H7 (cell line): ENCODE results near the gene DPYSL3. TPM values are rescaled to one million over a fixed set of nuclear protein-coding genes. Genes with fewer than 3 reads are reported as not detected.

Experiments used
- DNase-seq: peaks from one replicate; pipeline ENCODE4 v3.0.0; 2012
- H3K27me3 ChIP-seq: 2 replicates; pipeline ENCODE4 v1.6.0; 2011; ENCODE audit warnings: mild to moderate bottlenecking, low read length; ENCODE audit not compliant: control insufficient read depth, insufficient read depth
- H3K36me3 ChIP-seq: replicated peaks from 2 replicates; pipeline ENCODE4 v1.5.1; 2011; ENCODE audit warnings: low read length; ENCODE audit not compliant: control insufficient read depth, insufficient read depth
- H3K4me3 ChIP-seq: 2 replicates; pipeline ENCODE4 v1.5.1; 2011; ENCODE audit warnings: low read depth, mild to moderate bottlenecking, control low read depth, low read length, moderate library complexity; ENCODE audit not compliant: insufficient read depth
- total RNA-seq: library from RNA; depleted of rRNA; stranded (reverse); fragments of >200 nt; shearing (Covaris generic); gene quantifications from 2 replicates; pipeline ENCODE4 v1.2.3, GENCODE V29; 2014

The DPYSL3 gene
- total RNA-seq, 1 experiment from 2014 or later: 184 TPM

GRCh38 chr5:147490989-147491388 is 18.9 kb downstream of the DPYSL3 start:
- DNase-seq: peak; percentile 20
- no peaks in the 10 kb centered on the region for H3K27me3 ChIP-seq
- no peaks in the 10 kb centered on the region for H3K36me3 ChIP-seq
- no peak overlapping the region for H3K4me3 ChIP-seq

- H3K36me3 ChIP-seq: no peaks in the 10 kb centered on the region
- DNase-seq: no peak
- H3K4me3 ChIP-seq: no peak overlapping the region
- H3K27me3 ChIP-seq: no peaks in the 10 kb centered on the region
Observed at GRCh38 chr5:147487031-147487750, 22.7 kb downstream of the DPYSL3 start.

GRCh38 chr5:147485814-147486213 is 24.1 kb downstream of the DPYSL3 start:
- H3K4me3 ChIP-seq: no peak overlapping the region
- H3K27me3 ChIP-seq: no peaks in the 10 kb centered on the region
- no peak for DNase-seq
- H3K36me3 ChIP-seq: no peaks in the 10 kb centered on the region

- H3K4me3 ChIP-seq: no peak overlapping the region
- no peaks in the 10 kb centered on the region for H3K27me3 ChIP-seq
- H3K36me3 ChIP-seq: no peaks in the 10 kb centered on the region
- DNase-seq: no peak
Observed at GRCh38 chr5:147485046-147485445, 24.8 kb downstream of the DPYSL3 start.

- no peaks in the 10 kb centered on the region for H3K27me3 ChIP-seq
- H3K36me3 ChIP-seq: no peaks in the 10 kb centered on the region
- no peak for DNase-seq
- no peak overlapping the region for H3K4me3 ChIP-seq
Observed at GRCh38 chr5:147484708-147485020, 25.2 kb downstream of the DPYSL3 start.

- H3K36me3 ChIP-seq: no peaks in the 10 kb centered on the region
- DNase-seq: no peak
- H3K4me3 ChIP-seq: no peak overlapping the region
- no peaks in the 10 kb centered on the region for H3K27me3 ChIP-seq
Observed at GRCh38 chr5:147483961-147484707, 25.7 kb downstream of the DPYSL3 start.

GRCh38 chr5:147483188-147483790 is 26.6 kb downstream of the DPYSL3 start:
- no peaks in the 10 kb centered on the region for H3K27me3 ChIP-seq
- no peak for DNase-seq
- no peak overlapping the region for H3K4me3 ChIP-seq
- no peaks in the 10 kb centered on the region for H3K36me3 ChIP-seq

GRCh38 chr5:147482706-147483180 is 27.1 kb downstream of the DPYSL3 start:
- Histone ChIP-seq H3K27me3 (no peaks in the 10 kb centered on the region), H3K36me3 (no peaks in the 10 kb centered on the region), H3K4me3 (no peak overlapping the region)
- DNase-seq: no peak

GRCh38 chr5:147481874-147482705 is 27.8 kb downstream of the DPYSL3 start:
- DNase-seq: no peak

GRCh38 chr5:147481376-147481775 is 28.5 kb downstream of the DPYSL3 start:
- Histone ChIP-seq H3K4me3 (no peak overlapping the region), H3K36me3 (no peaks in the 10 kb centered on the region), H3K27me3 (no peaks in the 10 kb centered on the region)
- DNase-seq: no peak

More at GRCh38 chr5:147481874-147482705, 27.8 kb downstream of the DPYSL3 start:
- Histone ChIP-seq H3K4me3 (no peak overlapping the region), H3K36me3 (no peaks in the 10 kb centered on the region), H3K27me3 (no peaks in the 10 kb centered on the region)

- peak; percentile 41 for DNase-seq
- Histone ChIP-seq H3K36me3 (no peaks in the 10 kb centered on the region), H3K27me3 (no peaks in the 10 kb centered on the region), H3K4me3 (no peak overlapping the region)
Observed at GRCh38 chr5:147479949-147480348, 29.9 kb downstream of the DPYSL3 start.

- no peaks in the 10 kb centered on the region for H3K27me3 ChIP-seq
- no peaks in the 10 kb centered on the region for H3K36me3 ChIP-seq
- no peak for DNase-seq
- no peak overlapping the region for H3K4me3 ChIP-seq
Observed at GRCh38 chr5:147479444-147479843, 30.4 kb downstream of the DPYSL3 start.

GRCh38 chr5:147474140-147474539 is 35.7 kb downstream of the DPYSL3 start:
- no peak for DNase-seq
- Histone ChIP-seq H3K36me3 (no peaks in the 10 kb centered on the region), H3K4me3 (no peak overlapping the region), H3K27me3 (no peaks in the 10 kb centered on the region)

GRCh38 chr5:147472664-147473475 is 37.0 kb downstream of the DPYSL3 start:
- Histone ChIP-seq H3K4me3 (no peak overlapping the region), H3K27me3 (no peaks in the 10 kb centered on the region)
- DNase-seq: no peak

More at GRCh38 chr5:147472664-147473475, 37.0 kb downstream of the DPYSL3 start:
- H3K36me3 ChIP-seq: no peaks in the 10 kb centered on the region
